Breast epithelium (tissue), 3 donors: ENCODE measurements around the gene ARID3A.

Experiments
- CTCF ChIP-seq, 3 donors: fragments of 450-650 bp; IDR thresholded peaks; one replicate each; pipeline ENCODE4 v1.5.1; 2016 to 2017; ENCODE audit warnings: antibody characterized with exemption in 3 of 3, mild to moderate bottlenecking in 3 of 3, moderate library complexity in 3 of 3
- POLR2A ChIP-seq: fragments of 450-650 bp; IDR thresholded peaks from one replicate; pipeline ENCODE4 v1.6.1; 2016; ENCODE audit warnings: antibody characterized with exemption, mild to moderate bottlenecking, moderate library complexity

- TF ChIP-seq POLR2A, result no peak
- peak in 2 of 3 donors; percentile 18 to 30 for TF ChIP-seq CTCF (IDR thresholded peaks at IDR 0.05)
These were observed 74.3 kb downstream of the ARID3A start, which contains the start of gene GRIN3B for GRCh38 chr19:1000095-1000494.
